PFSK-1 (cell line): ENCODE data around the gene RNF141.

Source experiments
- FOXP2 ChIP-seq: optimal IDR thresholded peaks from 2 replicates; pipeline ENCODE3; 2011; ENCODE audit warnings: borderline replicate concordance, control low read depth, inconsistent platforms; ENCODE audit not compliant: insufficient read depth; ENCODE audit errors: extremely low read length, extremely low read depth
- POLR2AphosphoS5 ChIP-seq: IDR thresholded peaks from 2 replicates; pipeline ENCODE4 v1.6.1; 2012; ENCODE audit warnings: low read depth, mild to moderate bottlenecking, control low read depth, low read length, moderate library complexity
- REST ChIP-seq, 2 experiments: IDR thresholded peaks; 2 replicates each; pipeline versions ENCODE4 v1.6.1 to v1.8.0; 2011 to 2012; ENCODE audit warnings: low read depth in 2 of 2, low read length in 2 of 2, control low read depth in 1 of 2, inconsistent platforms in 1 of 2, mild to moderate bottlenecking in 1 of 2, moderate library complexity in 1 of 2; ENCODE audit not compliant: insufficient read depth in 1 of 2

GRCh38 chr11:10476927-10477689 is 63.9 kb downstream of the RNF141 start:
- TF ChIP-seq REST (IDR thresholded peaks at IDR 0.05; ENCODE audit: insufficient read depth in 1 of 2, low read depth in 2 of 2, low read length in 2 of 2) (no peak), POLR2AphosphoS5 (no peak), FOXP2 (no peak)
